Measurements from ENCODE around the gene SPTBN1. TPM values are rescaled to one million over a fixed set of nuclear protein-coding genes. Genes with fewer than 3 reads are reported as not detected.

SPTBN1 gene
- total RNA-seq, 1 donor from 2014 or later, result 83.2 TPM

DNA sequence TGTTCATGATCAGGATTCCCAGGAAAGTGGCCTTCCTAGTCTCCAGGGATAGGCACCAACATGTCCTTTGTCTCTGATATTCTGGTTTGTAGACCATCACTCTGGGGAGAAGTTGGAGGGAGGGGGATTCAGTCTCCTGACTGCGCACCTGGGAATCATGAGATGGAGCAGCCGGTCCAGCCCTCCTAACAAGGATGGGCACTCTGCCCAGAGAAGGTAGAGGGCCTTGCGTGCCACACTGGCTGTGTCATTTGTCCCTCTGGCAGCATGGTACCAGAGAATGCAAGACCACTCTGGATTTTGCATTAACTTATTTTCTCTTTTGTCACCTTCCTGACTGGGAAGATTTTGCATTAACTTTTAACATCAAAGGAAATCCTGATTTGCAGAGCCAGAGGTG is 192.1 kb downstream of the SPTBN1 start:
- intact Hi-C loops (cut with micrococcal nuclease), result no loop called here
- CTCF ChIA-PET, result no interaction called here
- ATAC-seq (ENCODE audit: low read depth) (no peak), DNase-seq (no peak)
- no peak overlapping the region for H3K4me3 Mint-ChIP-seq
- H3K4me1 Mint-ChIP-seq, result no peaks in the 10 kb centered on the region
- H3K27ac Mint-ChIP-seq, result no peak overlapping the region
- no peaks in the 10 kb centered on the region for H3K9me3 Mint-ChIP-seq
- POLR2A ChIA-PET, result no interaction called here
- no peaks in the 10 kb centered on the region for H3K27me3 Mint-ChIP-seq
- TF ChIP-seq, protein P1, sequence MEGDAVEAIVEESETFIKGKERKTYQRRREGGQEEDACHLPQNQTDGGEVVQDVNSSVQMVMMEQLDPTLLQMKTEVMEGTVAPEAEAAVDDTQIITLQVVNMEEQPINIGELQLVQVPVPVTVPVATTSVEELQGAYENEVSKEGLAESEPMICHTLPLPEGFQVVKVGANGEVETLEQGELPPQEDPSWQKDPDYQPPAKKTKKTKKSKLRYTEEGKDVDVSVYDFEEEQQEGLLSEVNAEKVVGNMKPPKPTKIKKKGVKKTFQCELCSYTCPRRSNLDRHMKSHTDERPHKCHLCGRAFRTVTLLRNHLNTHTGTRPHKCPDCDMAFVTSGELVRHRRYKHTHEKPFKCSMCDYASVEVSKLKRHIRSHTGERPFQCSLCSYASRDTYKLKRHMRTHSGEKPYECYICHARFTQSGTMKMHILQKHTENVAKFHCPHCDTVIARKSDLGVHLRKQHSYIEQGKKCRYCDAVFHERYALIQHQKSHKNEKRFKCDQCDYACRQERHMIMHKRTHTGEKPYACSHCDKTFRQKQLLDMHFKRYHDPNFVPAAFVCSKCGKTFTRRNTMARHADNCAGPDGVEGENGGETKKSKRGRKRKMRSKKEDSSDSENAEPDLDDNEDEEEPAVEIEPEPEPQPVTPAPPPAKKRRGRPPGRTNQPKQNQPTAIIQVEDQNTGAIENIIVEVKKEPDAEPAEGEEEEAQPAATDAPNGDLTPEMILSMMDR (IDR thresholded peaks at IDR 0.05), result no peak
- peaks cover 97% of the 10 kb centered on the region for H3K36me3 Mint-ChIP-seq (ENCODE audit: low read depth)

DNA sequence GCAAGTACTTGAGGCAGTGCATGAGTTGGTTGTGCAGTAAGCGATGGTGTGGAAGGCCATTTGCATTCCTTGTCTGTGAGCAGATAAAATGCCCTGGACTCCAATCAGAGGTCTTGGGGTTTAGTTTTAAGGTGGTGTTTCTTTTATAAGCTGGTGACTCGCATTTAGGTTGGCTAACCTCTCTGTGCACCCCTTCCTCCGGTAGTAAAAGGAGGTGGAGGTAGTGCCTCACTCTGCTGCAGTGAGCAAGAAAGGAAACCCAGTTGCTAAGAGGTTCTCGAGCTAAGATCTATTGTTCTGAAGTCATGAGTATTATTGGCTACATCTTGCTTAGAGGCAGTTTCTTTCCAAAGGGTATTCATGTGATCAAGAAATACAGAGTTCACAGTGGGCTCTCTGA is 193.1 kb downstream of the SPTBN1 start:
- intact Hi-C loops (cut with micrococcal nuclease), result no loop called here

DNA sequence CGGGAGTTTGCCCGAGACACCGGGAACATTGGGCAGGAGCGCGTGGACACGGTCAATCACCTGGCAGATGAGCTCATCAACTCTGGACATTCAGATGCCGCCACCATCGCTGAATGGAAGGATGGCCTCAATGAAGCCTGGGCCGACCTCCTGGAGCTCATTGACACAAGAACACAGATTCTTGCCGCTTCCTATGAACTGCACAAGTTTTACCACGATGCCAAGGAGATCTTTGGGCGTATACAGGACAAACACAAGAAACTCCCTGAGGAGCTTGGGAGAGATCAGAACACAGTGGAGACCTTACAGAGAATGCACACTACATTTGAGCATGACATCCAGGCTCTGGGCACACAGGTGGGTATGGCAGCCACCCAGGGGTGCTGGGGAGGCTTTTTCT is 193.5 kb downstream of the SPTBN1 start:
- H3K27me3 Mint-ChIP-seq, result no peaks in the 10 kb centered on the region
- no peaks in the 10 kb centered on the region for H3K4me1 Mint-ChIP-seq
- TF ChIP-seq, protein P1 (IDR thresholded peaks at IDR 0.05), result no peak
- no peak overlapping the region for H3K27ac Mint-ChIP-seq
- ChIA-PET CTCF (no interaction called here), POLR2A (no interaction called here)
- intact Hi-C loops (cut with micrococcal nuclease), result no loop called here
- H3K9me3 Mint-ChIP-seq, result no peaks in the 10 kb centered on the region
- DNase-seq, result no peak
- H3K36me3 Mint-ChIP-seq (ENCODE audit: low read depth), result peaks cover 98% of the 10 kb centered on the region
- no peak for ATAC-seq (ENCODE audit: low read depth)
- no peak overlapping the region for H3K4me3 Mint-ChIP-seq

More for the DNA sequence above, 193.1 kb downstream of the SPTBN1 start:
- Mint-ChIP-seq H3K27me3 (no peaks in the 10 kb centered on the region), H3K4me1 (no peaks in the 10 kb centered on the region), H3K4me3 (no peak overlapping the region), H3K36me3 (ENCODE audit: low read depth) (peaks cover 98% of the 10 kb centered on the region), H3K9me3 (no peaks in the 10 kb centered on the region), H3K27ac (no peak overlapping the region)
- ChIA-PET CTCF (no interaction called here), POLR2A (no interaction called here)
- TF ChIP-seq, protein P1 (IDR thresholded peaks at IDR 0.05), result no peak
- ATAC-seq (ENCODE audit: low read depth), result no peak
- no peak for DNase-seq

DNA sequence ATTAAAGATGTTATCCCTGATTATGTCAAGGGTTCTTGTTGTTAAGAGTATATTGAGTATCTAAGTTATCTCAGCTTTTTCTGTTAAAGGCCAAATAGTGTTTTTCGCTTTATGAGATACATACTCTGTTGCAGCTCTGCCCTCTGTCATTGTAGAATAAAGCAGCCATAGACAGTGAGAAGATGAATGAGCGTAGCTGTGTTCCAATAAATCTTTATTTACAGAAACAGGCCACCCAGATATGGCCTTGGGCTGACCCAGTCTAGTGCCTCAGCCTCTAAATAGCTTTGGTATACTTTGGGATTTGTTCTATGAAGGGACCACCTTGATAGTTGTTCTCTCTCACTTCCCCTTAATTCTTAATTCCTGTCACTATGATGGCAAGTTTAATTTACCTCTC is 194.5 kb downstream of the SPTBN1 start:
- peaks cover 98% of the 10 kb centered on the region for H3K36me3 Mint-ChIP-seq (ENCODE audit: low read depth)
- no peaks in the 10 kb centered on the region for H3K27me3 Mint-ChIP-seq
- H3K27ac Mint-ChIP-seq, result no peak overlapping the region
- TF ChIP-seq, protein P1 (IDR thresholded peaks at IDR 0.05), result no peak
- no peak for DNase-seq
- no peaks in the 10 kb centered on the region for H3K9me3 Mint-ChIP-seq
- no peak overlapping the region for H3K4me3 Mint-ChIP-seq
- no peak for ATAC-seq (ENCODE audit: low read depth)
- no peaks in the 10 kb centered on the region for H3K4me1 Mint-ChIP-seq
- POLR2A ChIA-PET, result interaction anchor here (0.6 kb wide), 1 partner anchor 89 kb away, joined by 5 read pairs; no protein-coding TSS in a partner anchor
- intact Hi-C loops (cut with micrococcal nuclease), result no loop called here
- CTCF ChIA-PET, result no interaction called here

DNA sequence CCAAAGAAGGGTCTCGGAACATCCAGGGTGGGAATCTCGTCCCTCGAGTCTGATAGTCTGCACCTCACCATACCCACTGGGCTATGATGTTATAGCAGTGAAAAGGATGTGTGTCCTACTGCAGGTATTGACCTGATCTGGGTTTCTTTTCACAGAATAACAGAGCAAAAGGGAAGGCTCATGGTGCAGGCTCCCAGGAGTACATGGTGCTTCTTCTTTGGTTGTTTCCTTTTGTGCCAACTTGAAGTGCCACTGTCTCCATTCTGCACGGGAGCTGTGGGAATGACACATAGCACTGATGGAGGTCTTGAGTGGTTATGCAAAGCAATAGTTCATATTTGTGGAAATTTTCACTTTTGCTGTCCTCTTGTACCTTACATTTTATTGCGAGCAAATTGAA is 195.2 kb downstream of the SPTBN1 start:
- DNase-seq, result no peak
- POLR2A ChIA-PET, result no interaction called here

More for the DNA sequence above, 195.2 kb downstream of the SPTBN1 start:
- intact Hi-C loops (cut with micrococcal nuclease), result no loop called here
- TF ChIP-seq, protein P1 (IDR thresholded peaks at IDR 0.05), result no peak
- no peak for ATAC-seq (ENCODE audit: low read depth)
- H3K4me3 Mint-ChIP-seq, result no peak overlapping the region
- no peak overlapping the region for H3K27ac Mint-ChIP-seq
- H3K9me3 Mint-ChIP-seq, result no peaks in the 10 kb centered on the region
- no peaks in the 10 kb centered on the region for H3K27me3 Mint-ChIP-seq
- H3K4me1 Mint-ChIP-seq, result no peaks in the 10 kb centered on the region
- H3K36me3 Mint-ChIP-seq (ENCODE audit: low read depth), result peaks cover 97% of the 10 kb centered on the region
- CTCF ChIA-PET, result no interaction called here
